RWPE2 (cell line): ENCODE measurements around the gene ACOT11.

ENCODE experiments used
- ATAC-seq: fragments of 200-7000 bp; cut with Tn5 transposase; 3 replicates; pipeline ENCODE4 v1.9.1; 2021; ENCODE audit warnings: low read depth
- DNase-seq: peaks from one replicate; pipeline ENCODE4 v3.0.0-alpha.2; 2020; ENCODE audit warnings: low spot score
- H3K27ac ChIP-seq: fragments of 450-650 bp; 2 replicates; pipeline ENCODE4 v1.5.1; 2017; ENCODE audit warnings: mild to moderate bottlenecking; ENCODE audit not compliant: poor library complexity, severe bottlenecking
- H3K27me3 ChIP-seq: fragments of 250-450 bp; sonication (Bioruptor Pico); 2 replicates; pipeline ENCODE4 v1.5.1; 2021; ENCODE audit warnings: mild to moderate bottlenecking, moderate library complexity; ENCODE audit not compliant: insufficient read depth, poor library complexity, severe bottlenecking
- H3K36me3 ChIP-seq: fragments of 250-450 bp; sonication (Bioruptor Pico); 2 replicates; pipeline ENCODE4 v1.5.1; 2020; ENCODE audit warnings: low read depth, mild to moderate bottlenecking, moderate library complexity
- H3K4me1 ChIP-seq: fragments of 250-450 bp; sonication (Bioruptor Pico); 2 replicates; pipeline ENCODE4 v1.5.1; 2021; ENCODE audit warnings: mild to moderate bottlenecking, moderate library complexity; ENCODE audit not compliant: insufficient read depth, poor library complexity, severe bottlenecking
- H3K4me3 ChIP-seq: fragments of 250-450 bp; sonication (Bioruptor Pico); 2 replicates; pipeline ENCODE4 v1.5.1; 2021; ENCODE audit warnings: mild to moderate bottlenecking, moderate library complexity; ENCODE audit not compliant: severe bottlenecking
- H3K9me3 ChIP-seq: fragments of 250-450 bp; sonication (Bioruptor Pico); 2 replicates; pipeline ENCODE4 v1.5.1; 2021; ENCODE audit warnings: mild to moderate bottlenecking, moderate library complexity; ENCODE audit not compliant: severe bottlenecking
- CTCF ChIP-seq: fragments of 450-650 bp; IDR thresholded peaks from one replicate; pipeline ENCODE4 v1.5.1; 2017; ENCODE audit warnings: mild to moderate bottlenecking, moderate library complexity; ENCODE audit not compliant: poor library complexity, severe bottlenecking

Gene ACOT11

GRCh38 chr1:54600947-54601721 is 53.1 kb downstream of the ACOT11 start:
- DNase-seq (no peak), ATAC-seq (no peak)
- Histone ChIP-seq H3K27me3 (no peaks in the 10 kb centered on the region), H3K27ac (no peak overlapping the region), H3K4me1 (no peaks in the 10 kb centered on the region), H3K36me3 (no peaks in the 10 kb centered on the region), H3K9me3 (no peaks in the 10 kb centered on the region), H3K4me3 (no peak overlapping the region)
- TF ChIP-seq CTCF: no peak

- ATAC-seq (no peak), DNase-seq (no peak)
- no peaks in the 10 kb centered on the region for H3K4me1 ChIP-seq
- no peaks in the 10 kb centered on the region for H3K9me3 ChIP-seq
- H3K4me3 ChIP-seq: no peak overlapping the region
- TF ChIP-seq CTCF: no peak
- H3K36me3 ChIP-seq: no peaks in the 10 kb centered on the region
- no peaks in the 10 kb centered on the region for H3K27me3 ChIP-seq
- H3K27ac ChIP-seq: no peak overlapping the region
Observed at GRCh38 chr1:54601730-54602129, 53.7 kb downstream of the ACOT11 start.

- no peak for DNase-seq
- H3K4me3 ChIP-seq: no peak overlapping the region
- no peak for TF ChIP-seq CTCF
- H3K27me3 ChIP-seq: no peaks in the 10 kb centered on the region
- no peak overlapping the region for H3K27ac ChIP-seq
- no peaks in the 10 kb centered on the region for H3K36me3 ChIP-seq
- no peak for ATAC-seq
- no peaks in the 10 kb centered on the region for H3K9me3 ChIP-seq
- H3K4me1 ChIP-seq: no peaks in the 10 kb centered on the region
Observed at GRCh38 chr1:54602554-54602953, 54.5 kb downstream of the ACOT11 start.

- DNase-seq (no peak), ATAC-seq (no peak)
- Histone ChIP-seq H3K4me1 (no peaks in the 10 kb centered on the region), H3K9me3 (no peaks in the 10 kb centered on the region), H3K4me3 (no peak overlapping the region), H3K36me3 (no peaks in the 10 kb centered on the region), H3K27me3 (no peaks in the 10 kb centered on the region), H3K27ac (no peak overlapping the region)
- TF ChIP-seq CTCF: no peak
Observed at GRCh38 chr1:54603241-54603640, 55.2 kb downstream of the ACOT11 start.

- Histone ChIP-seq H3K27ac (no peak overlapping the region), H3K36me3 (no peaks in the 10 kb centered on the region), H3K4me1 (no peaks in the 10 kb centered on the region), H3K4me3 (no peak overlapping the region), H3K27me3 (no peaks in the 10 kb centered on the region), H3K9me3 (no peaks in the 10 kb centered on the region)
- ATAC-seq (no peak), DNase-seq (no peak)
- no peak for TF ChIP-seq CTCF
Observed at GRCh38 chr1:54604051-54604450, 56.0 kb downstream of the ACOT11 start.
